BLaER1 treated with 17β-estradiol and CSF1 and Interleukin-3, amounts not matched to agents 10 nM and 100 nM (cell line): ENCODE measurements around the gene TNFAIP8L1.
A peak's percentile ranks its signal among the peaks of the same experiment; 100 is the strongest.

Experiments
- H3K27ac ChIP-seq, 11 experiments: shearing (Covaris generic); formaldehyde crosslinking; 2 replicates each; pipeline ENCODE4 v1.8.1; 2022
- H3K27me3 ChIP-seq, 11 experiments: shearing (Covaris generic); formaldehyde crosslinking; 2 replicates each; pipeline ENCODE4 v1.8.1; 2022
- H3K36me3 ChIP-seq, 11 experiments: shearing (Covaris generic); formaldehyde crosslinking; 2 replicates each; pipeline ENCODE4 v1.8.1; 2022
- H3K4me1 ChIP-seq, 10 experiments: shearing (Covaris generic); formaldehyde crosslinking; 2 replicates each; pipeline ENCODE4 v1.8.1; 2022
- H3K4me2 ChIP-seq, 11 experiments: shearing (Covaris generic); formaldehyde crosslinking; 2 replicates each; pipeline ENCODE4 v1.8.1; 2022
- H3K4me3 ChIP-seq, 10 experiments: shearing (Covaris generic); formaldehyde crosslinking; 2 replicates each; pipeline ENCODE4 v1.8.1; 2022
- H3K9ac ChIP-seq, 11 experiments: shearing (Covaris generic); formaldehyde crosslinking; 2 replicates each; pipeline ENCODE4 v1.8.1; 2022
- H3K9me3 ChIP-seq, 11 experiments: shearing (Covaris generic); formaldehyde crosslinking; replicated peaks in 1 of 11; 2 replicates each; pipeline ENCODE4 v1.8.1; 2022
- H4K20me1 ChIP-seq, 11 experiments: shearing (Covaris generic); formaldehyde crosslinking; 2 replicates each; pipeline ENCODE4 v1.8.1; 2022
- Cebpa-rat ChIP-seq, 11 experiments: shearing (Covaris generic); IDR thresholded peaks; 2 replicates each; pipeline ENCODE4 v1.8.1; 2022

The TNFAIP8L1 gene

GRCh38 chr19:4604912-4605311, 34.4 kb upstream of the TNFAIP8L1 start:
- Histone ChIP-seq H3K4me1 (peaks cover 10 to 38% (median 22%) of the 10 kb centered on the region in 10 experiments), H3K27me3 (no peaks in the 10 kb centered on the region), H3K9me3 (no peaks in the 10 kb centered on the region)

GRCh38 chr19:4606181-4606580, 33.1 kb upstream of the TNFAIP8L1 start:
- H3K27me3 ChIP-seq = no peaks in the 10 kb centered on the region
- no peaks in the 10 kb centered on the region for H3K36me3 ChIP-seq

More at GRCh38 chr19:4604912-4605311, 34.4 kb upstream of the TNFAIP8L1 start:
- no peaks in the 10 kb centered on the region for H3K36me3 ChIP-seq
- no peak overlapping the region for H3K9ac ChIP-seq
- no peak overlapping the region for H3K27ac ChIP-seq
- H4K20me1 ChIP-seq = no peaks in the 10 kb centered on the region
- H3K4me2 ChIP-seq = peak overlapping the region in 1 of 11 experiments; percentile 35; a peak in 2 of 22 replicates
- TF ChIP-seq Cebpa-rat (IDR thresholded peaks at IDR 0.05) = no peak
- no peak overlapping the region for H3K4me3 ChIP-seq

GRCh38 chr19:4606921-4607678, 32.2 kb upstream of the TNFAIP8L1 start:
- H3K4me1 ChIP-seq = peaks cover 32 to 60% (median 44%) of the 10 kb centered on the region in 10 experiments

More at GRCh38 chr19:4606181-4606580, 33.1 kb upstream of the TNFAIP8L1 start:
- no peak overlapping the region for H3K9ac ChIP-seq
- H3K4me3 ChIP-seq = no peak overlapping the region
- no peaks in the 10 kb centered on the region for H3K9me3 ChIP-seq
- TF ChIP-seq Cebpa-rat (IDR thresholded peaks at IDR 0.05) = no peak
- H3K4me1 ChIP-seq = peaks cover 22 to 51% (median 35%) of the 10 kb centered on the region in 10 experiments
- no peak overlapping the region for H3K4me2 ChIP-seq
- H4K20me1 ChIP-seq = no peaks in the 10 kb centered on the region
- H3K27ac ChIP-seq = no peak overlapping the region

GRCh38 chr19:4609878-4610511, 29.3 kb upstream of the TNFAIP8L1 start:
- no peak for TF ChIP-seq Cebpa-rat (IDR thresholded peaks at IDR 0.05)
- H3K9ac ChIP-seq = peak overlapping the region; percentile 33 to 72 (median 68); a peak in 20 of 22 replicates

More at GRCh38 chr19:4606921-4607678, 32.2 kb upstream of the TNFAIP8L1 start:
- Histone ChIP-seq H3K9ac (0 out of 22 replicates have a peak overlapping the region, but pooled peaks of 1 of the 11 experiments have one; percentile 11), H3K9me3 (no peaks in the 10 kb centered on the region), H3K27me3 (no peaks in the 10 kb centered on the region), H3K36me3 (no peaks in the 10 kb centered on the region), H4K20me1 (no peaks in the 10 kb centered on the region), H3K27ac (no peak overlapping the region), H3K4me2 (peak overlapping the region in 7 of 11 experiments; percentile 12 to 54 (median 25); a peak in 7 of 22 replicates), H3K4me3 (no peak overlapping the region)
- no peak for TF ChIP-seq Cebpa-rat (IDR thresholded peaks at IDR 0.05)

GRCh38 chr19:4613254-4613751, 26.0 kb upstream of the TNFAIP8L1 start:
- Histone ChIP-seq H3K4me3 (no peak overlapping the region), H4K20me1 (no peaks in the 10 kb centered on the region), H3K36me3 (no peaks in the 10 kb centered on the region), H3K27me3 (no peaks in the 10 kb centered on the region), H3K4me1 (peaks cover 42 to 59% (median 53%) of the 10 kb centered on the region in 10 experiments), H3K9me3 (no peaks in the 10 kb centered on the region), H3K27ac (no peak overlapping the region), H3K4me2 (peak overlapping the region in 2 of 11 experiments; percentile 13 to 33; a peak in 1 of 22 replicates), H3K9ac (no peak overlapping the region)
- no peak for TF ChIP-seq Cebpa-rat (IDR thresholded peaks at IDR 0.05)

More at GRCh38 chr19:4609878-4610511, 29.3 kb upstream of the TNFAIP8L1 start:
- Histone ChIP-seq H3K4me3 (peak overlapping the region in 8 of 10 experiments; percentile 10 to 55 (median 38); a peak in 13 of 20 replicates), H3K4me1 (peaks cover 40 to 71% (median 52%) of the 10 kb centered on the region in 10 experiments), H3K9me3 (no peaks in the 10 kb centered on the region), H4K20me1 (no peaks in the 10 kb centered on the region), H3K27ac (peak overlapping the region; percentile 52 to 78 (median 68); a peak in 20 of 22 replicates), H3K4me2 (peak overlapping the region; percentile 68 to 94 (median 81)), H3K36me3 (no peaks in the 10 kb centered on the region), H3K27me3 (no peaks in the 10 kb centered on the region)

- Histone ChIP-seq H3K4me2 (peak overlapping the region in 6 of 11 experiments; percentile 23 to 55 (median 34); a peak in 12 of 22 replicates), H4K20me1 (no peaks in the 10 kb centered on the region), H3K27me3 (no peaks in the 10 kb centered on the region), H3K4me1 (peaks cover 20 to 52% (median 42%) of the 10 kb centered on the region in 10 experiments), H3K27ac (no peak overlapping the region), H3K4me3 (no peak overlapping the region), H3K9me3 (no peaks in the 10 kb centered on the region), H3K36me3 (no peaks in the 10 kb centered on the region), H3K9ac (no peak overlapping the region; a peak in 2 of 22 replicates)
- no peak for TF ChIP-seq Cebpa-rat (IDR thresholded peaks at IDR 0.05)
These were observed 21.3 kb upstream of the TNFAIP8L1 start for GRCh38 chr19:4618019-4618418.

GRCh38 chr19:4619668-4620294, 19.5 kb upstream of the TNFAIP8L1 start:
- peaks cover 10 to 59% (median 47%) of the 10 kb centered on the region in 10 experiments for H3K4me1 ChIP-seq
- no peak for TF ChIP-seq Cebpa-rat (IDR thresholded peaks at IDR 0.05)
- no peak overlapping the region for H3K4me3 ChIP-seq
- no peak overlapping the region for H3K27ac ChIP-seq
- no peaks in the 10 kb centered on the region for H3K27me3 ChIP-seq
- peak overlapping the region in 8 of 11 experiments; percentile 15 to 68 (median 58); a peak in 9 of 22 replicates for H3K4me2 ChIP-seq
- H3K36me3 ChIP-seq = no peaks in the 10 kb centered on the region
- no peak overlapping the region for H3K9ac ChIP-seq
- H4K20me1 ChIP-seq = no peaks in the 10 kb centered on the region
- H3K9me3 ChIP-seq = no peaks in the 10 kb centered on the region

GRCh38 chr19:4620675-4621074, 18.6 kb upstream of the TNFAIP8L1 start:
- no peak for TF ChIP-seq Cebpa-rat (IDR thresholded peaks at IDR 0.05)
- Histone ChIP-seq H3K4me2 (peak overlapping the region in 9 of 11 experiments; percentile 29 to 68 (median 62); a peak in 17 of 22 replicates), H3K4me1 (peaks cover 10 to 58% (median 50%) of the 10 kb centered on the region in 10 experiments), H3K9me3 (no peaks in the 10 kb centered on the region), H3K36me3 (no peaks in the 10 kb centered on the region), H4K20me1 (no peaks in the 10 kb centered on the region), H3K27me3 (no peaks in the 10 kb centered on the region), H3K27ac (0 out of 22 replicates have a peak overlapping the region, but pooled peaks of 1 of the 11 experiments have one; percentile 14), H3K4me3 (no peak overlapping the region), H3K9ac (peak overlapping the region in 4 of 11 experiments; percentile 28 to 42 (median 30); a peak in 3 of 22 replicates)
